OCI-LY1 (cell line): ENCODE measurements around the gene CREM.

Experiments used
- EZH2 ChIP-seq: fragments of 200-600 bp; sonication (generic), shearing (Covaris generic); IDR thresholded peaks from 2 replicates; pipeline ENCODE4 v1.8.0; 2017; ENCODE audit warnings: borderline replicate concordance, mixed run types, mild to moderate bottlenecking, antibody characterized with exemption, low read length, moderate library complexity, mixed read lengths
- TF ChIP-seq, protein P1 (sequence below): fragments of 200-600 bp; sonication (generic), shearing (Covaris generic); IDR thresholded peaks from 2 replicates; pipeline ENCODE4 v1.5.1; 2017; ENCODE audit warnings: mild to moderate bottlenecking, antibody characterized with exemption, low read length, moderate library complexity, mixed read lengths

DNA sequence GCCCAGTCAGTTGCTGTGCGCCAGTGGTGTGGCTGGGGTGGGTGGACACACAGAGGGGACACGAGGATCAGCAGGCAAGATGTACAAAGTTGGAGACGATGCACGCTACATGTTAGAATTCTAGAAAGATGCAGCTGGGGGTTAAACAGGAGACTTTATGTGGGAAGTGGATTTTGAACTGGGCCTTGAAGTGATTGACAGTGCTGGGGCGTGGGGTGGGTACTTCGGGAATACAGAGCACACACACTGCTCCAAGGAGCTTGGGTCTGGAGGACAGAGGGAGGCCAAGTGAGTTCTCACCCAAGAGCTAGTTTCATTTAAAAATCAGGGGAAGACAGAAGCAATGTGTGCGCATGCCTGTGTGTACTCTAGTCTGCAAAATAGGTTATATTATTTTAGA lies 87.1 kb downstream of the CREM start:
- TF ChIP-seq, protein P1, sequence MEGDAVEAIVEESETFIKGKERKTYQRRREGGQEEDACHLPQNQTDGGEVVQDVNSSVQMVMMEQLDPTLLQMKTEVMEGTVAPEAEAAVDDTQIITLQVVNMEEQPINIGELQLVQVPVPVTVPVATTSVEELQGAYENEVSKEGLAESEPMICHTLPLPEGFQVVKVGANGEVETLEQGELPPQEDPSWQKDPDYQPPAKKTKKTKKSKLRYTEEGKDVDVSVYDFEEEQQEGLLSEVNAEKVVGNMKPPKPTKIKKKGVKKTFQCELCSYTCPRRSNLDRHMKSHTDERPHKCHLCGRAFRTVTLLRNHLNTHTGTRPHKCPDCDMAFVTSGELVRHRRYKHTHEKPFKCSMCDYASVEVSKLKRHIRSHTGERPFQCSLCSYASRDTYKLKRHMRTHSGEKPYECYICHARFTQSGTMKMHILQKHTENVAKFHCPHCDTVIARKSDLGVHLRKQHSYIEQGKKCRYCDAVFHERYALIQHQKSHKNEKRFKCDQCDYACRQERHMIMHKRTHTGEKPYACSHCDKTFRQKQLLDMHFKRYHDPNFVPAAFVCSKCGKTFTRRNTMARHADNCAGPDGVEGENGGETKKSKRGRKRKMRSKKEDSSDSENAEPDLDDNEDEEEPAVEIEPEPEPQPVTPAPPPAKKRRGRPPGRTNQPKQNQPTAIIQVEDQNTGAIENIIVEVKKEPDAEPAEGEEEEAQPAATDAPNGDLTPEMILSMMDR = no peak
- TF ChIP-seq EZH2 = no peak
